OCI-LY7 (cell line): ENCODE results near the gene MCM9. TPM values are rescaled to one million over a fixed set of nuclear protein-coding genes. Genes with fewer than 3 reads are reported as not detected.

Experiments used
- BruUV-seq: library from RNA; stranded (reverse); fragments of 400-500 nt; replicated peaks from 2 replicates; lab custom pipeline; 2021; lab: Mats Ljungman, UMichigan
- CTCF ChIA-PET: fragments of 300-600 bp; sonication (Branson Sonifier 250); formaldehyde crosslinking; loops from one replicate; lab custom pipeline; 2022; ENCODE audit warnings: antibody characterized with exemption; ENCODE audit not compliant: unreplicated experiment; lab: Charles Lee
- POLR2A ChIA-PET: fragments of 300-600 bp; sonication (Branson Sonifier 250); formaldehyde crosslinking; loops from one replicate; lab custom pipeline; 2022; ENCODE audit warnings: antibody characterized with exemption; lab: Charles Lee
- DNase-seq: peaks from one replicate; pipeline ENCODE4 v3.0.0-alpha.2; 2015; ENCODE audit warnings: low spot score
- H2AFZ ChIP-seq: fragments of 200-600 bp; sonication (generic), shearing (Covaris generic); 2 replicates; pipeline ENCODE4 v1.6.1; 2014; ENCODE audit warnings: mild to moderate bottlenecking, antibody characterized with exemption, low read length, moderate library complexity
- H3K27ac ChIP-seq: fragments of 200-600 bp; sonication (generic); 2 replicates; pipeline ENCODE4 v1.5.1; 2014; ENCODE audit warnings: mixed run types, low read depth, mild to moderate bottlenecking, moderate library complexity, low read length, inconsistent platforms; ENCODE audit not compliant: poor library complexity, severe bottlenecking
- H3K36me3 ChIP-seq: fragments of 200-600 bp; sonication (generic); 2 replicates; pipeline ENCODE4 v1.6.1; 2014; ENCODE audit warnings: mild to moderate bottlenecking, antibody characterized with exemption, low read length, moderate library complexity, mixed read lengths; ENCODE audit not compliant: insufficient read depth
- H3K4me1 ChIP-seq: fragments of 200-600 bp; sonication (generic); 2 replicates; pipeline ENCODE4 v1.5.1; 2014; ENCODE audit warnings: mild to moderate bottlenecking, low read length; ENCODE audit not compliant: insufficient read depth, poor library complexity, severe bottlenecking
- H3K4me2 ChIP-seq: fragments of 200-600 bp; sonication (generic); 2 replicates; pipeline ENCODE4 v1.6.1; 2014; ENCODE audit warnings: mild to moderate bottlenecking, low read length
- H3K4me3 ChIP-seq: fragments of 200-600 bp; sonication (generic); 2 replicates; pipeline ENCODE4 v1.5.1; 2014; ENCODE audit warnings: mild to moderate bottlenecking, low read depth, low read length; ENCODE audit not compliant: poor library complexity, severe bottlenecking
- H3K79me2 ChIP-seq: fragments of 200-600 bp; sonication (generic); 2 replicates; pipeline ENCODE4 v1.6.1; 2016; ENCODE audit warnings: low read depth, mild to moderate bottlenecking, low read length, moderate library complexity, mixed read lengths; ENCODE audit not compliant: insufficient read depth
- H3K9me2 ChIP-seq: fragments of 200-600 bp; sonication (generic); 2 replicates; pipeline ENCODE4 v1.6.1; 2016; ENCODE audit warnings: mild to moderate bottlenecking, low read length, mixed read lengths; ENCODE audit not compliant: insufficient read depth
- H3K9me3 ChIP-seq: fragments of 200-600 bp; sonication (generic); 2 replicates; pipeline ENCODE4 v1.6.1; 2014; ENCODE audit warnings: mild to moderate bottlenecking, mixed run types, low read length, mixed read lengths
- H4K20me1 ChIP-seq: fragments of 200-600 bp; sonication (generic); 2 replicates; pipeline ENCODE4 v1.6.1; 2014; ENCODE audit warnings: mild to moderate bottlenecking, antibody characterized with exemption, low read length, moderate library complexity, mixed read lengths; ENCODE audit not compliant: insufficient read depth
- CTCF ChIP-seq: fragments of 200-600 bp; sonication (generic); conservative IDR thresholded peaks from 2 replicates; pipeline ENCODE4 v1.5.1; 2014; ENCODE audit warnings: mild to moderate bottlenecking, antibody characterized with exemption, low read length, moderate library complexity, mixed read lengths
- EZH2phosphoT487 ChIP-seq: fragments of 200-600 bp; sonication (generic); IDR thresholded peaks from 2 replicates; pipeline ENCODE4 v1.6.1; 2018; ENCODE audit warnings: low read depth, borderline replicate concordance, mild to moderate bottlenecking, mixed run types, antibody characterized with exemption, low read length, moderate library complexity, mixed read lengths
- intact Hi-C: fragments of 100-400 bp; cut with micrococcal nuclease; formaldehyde crosslinking; loops from one replicate; pipeline ENCODE4 v1.10.0; 2022; ENCODE audit not compliant: unreplicated experiment
- total RNA-seq, 2 experiments: library from RNA; depleted of rRNA in 1 of 2; stranded (reverse); fragments of >200 nt in 1 of 2; shearing (Covaris generic) in 1 of 2; gene quantifications; 2 replicates each; pipeline ENCODE4 v1.2.3, GENCODE V29; 2014 to 2022

MCM9 gene
- total RNA-seq, 2 experiments from 2014 or later: 17.4 to 18.8 TPM

DNA sequence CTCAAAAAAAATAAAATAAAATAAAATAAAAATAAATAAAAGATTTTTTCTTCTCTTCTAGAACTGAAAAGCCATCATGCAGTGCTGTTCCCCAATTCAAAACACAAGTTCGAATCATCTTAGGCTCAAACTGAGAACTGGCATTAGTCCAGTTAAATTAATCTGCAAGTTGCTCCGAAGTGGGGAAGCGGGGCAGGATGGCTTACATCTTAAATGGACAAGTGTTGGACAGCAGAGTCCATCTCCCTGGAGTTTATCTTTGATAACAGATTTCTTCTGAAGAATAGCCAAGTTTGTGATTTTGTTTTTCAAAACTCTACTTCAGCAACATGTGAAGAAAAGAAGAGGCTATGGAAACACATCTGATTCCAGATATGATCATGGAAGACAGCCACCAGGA is 152.3 kb downstream of the MCM9 start:
- Histone ChIP-seq H3K9me3 (no peaks in the 10 kb centered on the region), H2AFZ (no peak overlapping the region), H3K36me3 (no peaks in the 10 kb centered on the region), H3K4me1 (peaks cover 3% of the 10 kb centered on the region), H3K9me2 (no peaks in the 10 kb centered on the region), H3K4me3 (no peak overlapping the region), H3K79me2 (no peaks in the 10 kb centered on the region), H3K4me2 (no peak overlapping the region), H3K27ac (no peak overlapping the region), H4K20me1 (no peaks in the 10 kb centered on the region)
- no peak for TF ChIP-seq CTCF
- no peak for TF ChIP-seq EZH2phosphoT487
- no TSS peak for BruUV-seq
- ChIA-PET CTCF (interaction anchor here (2.1 kb wide), 1 partner anchor 85 kb away, joined by 5 read pairs; no protein-coding TSS in a partner anchor), POLR2A (no interaction called here)
- intact Hi-C loops: no loop called here
- DNase-seq: no peak

- no TSS peak for BruUV-seq
- TF ChIP-seq CTCF: no peak
- TF ChIP-seq EZH2phosphoT487: no peak
- no peaks in the 10 kb centered on the region for H3K36me3 ChIP-seq
- H3K9me2 ChIP-seq: no peaks in the 10 kb centered on the region
- no peaks in the 10 kb centered on the region for H3K4me1 ChIP-seq
- no peak overlapping the region for H3K4me3 ChIP-seq
- intact Hi-C loops: no loop called here
- no peaks in the 10 kb centered on the region for H3K79me2 ChIP-seq
- H3K27ac ChIP-seq: no peak overlapping the region
- no peaks in the 10 kb centered on the region for H3K9me3 ChIP-seq
- no peak overlapping the region for H3K4me2 ChIP-seq
- DNase-seq: no peak
- H2AFZ ChIP-seq: no peak overlapping the region
- ChIA-PET CTCF (no interaction called here), POLR2A (no interaction called here)
- no peaks in the 10 kb centered on the region; the same call in 1 of the 2 replicates for H4K20me1 ChIP-seq
Observed at GRCh38 chr6:118781897-118782296, 153.1 kb downstream of the MCM9 start.

GRCh38 chr6:118780668-118781067 is 154.3 kb downstream of the MCM9 start:
- no peaks in the 10 kb centered on the region for H3K9me2 ChIP-seq
- DNase-seq: no peak
- no peak overlapping the region for H3K4me2 ChIP-seq
- no peaks in the 10 kb centered on the region for H3K9me3 ChIP-seq
- no peak overlapping the region for H3K4me3 ChIP-seq
- H2AFZ ChIP-seq: no peak overlapping the region
- CTCF ChIA-PET: interaction anchor here (0.5 to 0.6 kb wide), 2 partner anchors 72 to 471 kb away, joined by 3 read pairs; no protein-coding TSS in a partner anchor
- no peaks in the 10 kb centered on the region for H3K79me2 ChIP-seq
- intact Hi-C loops: no loop called here
- no TSS peak for BruUV-seq
- no peaks in the 10 kb centered on the region for H3K36me3 ChIP-seq
- POLR2A ChIA-PET: interaction anchor here (0.5 to 1.5 kb wide), 3 partner anchors 9 to 103 kb away, joined by 3 to 4 read pairs (median 3); no protein-coding TSS in a partner anchor
- no peak for TF ChIP-seq CTCF
- no peak for TF ChIP-seq EZH2phosphoT487
- no peak overlapping the region for H3K27ac ChIP-seq
- no peaks in the 10 kb centered on the region for H3K4me1 ChIP-seq
- H4K20me1 ChIP-seq: no peaks in the 10 kb centered on the region; the same call in 1 of the 2 replicates
